GM12801 (cell line): ENCODE results near the gene CDH16.

Experiments
- TF ChIP-seq, protein P1 (sequence below): IDR thresholded peaks from one replicate; pipeline ENCODE4 v1.5.1; 2011; ENCODE audit warnings: control low read depth; ENCODE audit not compliant: insufficient read length; ENCODE audit errors: extremely low read depth

Gene CDH16

GRCh38 chr16:66918803-66919568 lies at the start of gene CDH16:
CDH16 (minus strand) TSS chr16:66918885; CDS start chr16:66918065, 820 bp downstream.
- TF ChIP-seq, protein P1, sequence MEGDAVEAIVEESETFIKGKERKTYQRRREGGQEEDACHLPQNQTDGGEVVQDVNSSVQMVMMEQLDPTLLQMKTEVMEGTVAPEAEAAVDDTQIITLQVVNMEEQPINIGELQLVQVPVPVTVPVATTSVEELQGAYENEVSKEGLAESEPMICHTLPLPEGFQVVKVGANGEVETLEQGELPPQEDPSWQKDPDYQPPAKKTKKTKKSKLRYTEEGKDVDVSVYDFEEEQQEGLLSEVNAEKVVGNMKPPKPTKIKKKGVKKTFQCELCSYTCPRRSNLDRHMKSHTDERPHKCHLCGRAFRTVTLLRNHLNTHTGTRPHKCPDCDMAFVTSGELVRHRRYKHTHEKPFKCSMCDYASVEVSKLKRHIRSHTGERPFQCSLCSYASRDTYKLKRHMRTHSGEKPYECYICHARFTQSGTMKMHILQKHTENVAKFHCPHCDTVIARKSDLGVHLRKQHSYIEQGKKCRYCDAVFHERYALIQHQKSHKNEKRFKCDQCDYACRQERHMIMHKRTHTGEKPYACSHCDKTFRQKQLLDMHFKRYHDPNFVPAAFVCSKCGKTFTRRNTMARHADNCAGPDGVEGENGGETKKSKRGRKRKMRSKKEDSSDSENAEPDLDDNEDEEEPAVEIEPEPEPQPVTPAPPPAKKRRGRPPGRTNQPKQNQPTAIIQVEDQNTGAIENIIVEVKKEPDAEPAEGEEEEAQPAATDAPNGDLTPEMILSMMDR: no peak

- TF ChIP-seq, protein P1: no peak
Observed at GRCh38 chr16:66964049-66964448, 45.4 kb upstream of the CDH16 start.

DNA sequence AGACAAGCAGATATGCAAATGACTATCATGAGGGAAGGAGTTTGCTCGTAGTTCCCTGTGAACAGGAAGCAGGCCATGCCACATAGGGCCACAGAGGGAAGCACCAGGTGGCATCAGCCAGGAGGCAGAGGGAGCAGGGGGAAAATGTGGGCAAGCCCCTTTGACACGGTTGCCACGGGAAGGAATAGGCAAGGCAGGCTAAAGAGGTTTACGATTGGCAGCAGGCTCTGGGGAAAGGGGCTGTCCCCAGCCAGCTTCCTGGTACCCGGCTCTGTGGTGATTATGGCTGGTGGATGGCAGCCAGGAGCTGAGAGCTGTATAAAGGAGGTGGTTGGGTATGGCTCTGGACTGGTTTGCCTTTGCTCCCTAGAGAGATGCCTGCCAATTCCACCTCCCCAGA lies 43.2 kb upstream of the CDH16 start:
- TF ChIP-seq, protein P1: no peak

DNA sequence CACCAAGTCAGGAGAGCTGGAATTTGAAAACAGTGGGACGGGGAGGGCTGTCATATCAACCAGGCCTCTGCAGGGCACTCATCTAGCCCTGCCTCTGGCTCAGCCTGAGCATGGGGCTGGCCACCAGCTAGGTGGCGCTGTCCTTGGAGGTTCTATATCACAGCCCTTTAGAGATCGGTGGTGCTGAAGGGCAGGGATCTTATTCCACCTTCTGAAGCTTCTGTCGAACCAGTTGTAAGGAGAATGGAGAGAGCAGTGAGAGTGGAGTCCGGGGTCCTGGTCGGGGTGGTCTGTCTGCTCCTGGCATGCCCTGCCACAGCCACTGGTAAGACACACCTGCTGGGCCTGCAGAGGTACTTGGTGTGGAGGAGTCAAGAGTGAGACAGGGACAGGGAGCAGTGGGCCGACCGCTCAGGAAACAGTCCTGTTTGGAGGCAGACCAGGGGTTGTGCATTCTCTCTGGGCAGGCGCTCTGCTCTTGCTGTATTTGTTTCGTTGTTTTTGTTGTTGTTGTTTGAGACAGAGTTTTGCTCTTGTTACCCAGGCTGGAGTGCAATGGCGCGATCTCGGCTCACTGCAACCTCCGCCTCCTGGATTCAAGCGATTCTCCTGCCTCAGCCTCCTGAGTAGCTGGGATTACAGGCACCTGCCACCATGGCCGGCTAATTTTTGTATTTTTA lies 42.5 kb upstream of the CDH16 start, which contains the start of gene CES3:
Gene CES3 (plus strand): TSS at position 202 of the 680 bp plus-strand sequence. CDS start 42 bp downstream, at position 244.
- TF ChIP-seq, protein P1: peak; percentile 12

GRCh38 chr16:66960270-66960669 lies 41.6 kb upstream of the CDH16 start:
- TF ChIP-seq, protein P1: no peak

DNA sequence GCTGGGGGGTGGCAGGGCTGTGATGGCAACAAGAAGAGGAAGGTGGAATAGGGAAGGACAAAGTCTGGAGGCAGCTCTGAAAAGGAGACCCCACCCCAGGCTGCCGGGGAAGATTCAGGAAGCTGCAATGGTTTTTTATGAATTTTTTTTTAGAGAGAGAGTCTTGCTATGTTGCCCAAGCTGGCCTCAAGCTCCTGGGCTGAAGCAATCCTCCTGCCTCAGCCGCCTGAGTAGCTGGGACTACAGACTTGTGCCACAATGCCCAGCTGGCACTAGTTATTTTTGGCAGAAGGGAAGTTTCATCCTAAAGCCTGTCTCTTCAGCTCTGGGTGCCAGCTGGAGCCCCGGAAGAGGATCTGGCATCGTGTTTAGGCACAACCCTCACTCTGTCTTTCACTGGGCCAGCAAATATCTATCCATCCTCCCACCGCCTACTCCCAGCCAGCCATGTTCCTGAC lies 41.0 kb upstream of the CDH16 start:
- TF ChIP-seq, protein P1: no peak

GRCh38 chr16:66958857-66959703 lies 40.4 kb upstream of the CDH16 start:
- TF ChIP-seq, protein P1: no peak
